ENCODE measurements around the gene RRP36. TPM values are rescaled to one million over a fixed set of nuclear protein-coding genes. Genes with fewer than 3 reads are reported as not detected.

RRP36 gene
- total and polyA plus RNA-seq, 9 of the 15 experiments (the other 6 are each of a cell fraction or from before 2014, with no cell fraction given), result 27.6 to 150 (median 114) TPM

DNA sequence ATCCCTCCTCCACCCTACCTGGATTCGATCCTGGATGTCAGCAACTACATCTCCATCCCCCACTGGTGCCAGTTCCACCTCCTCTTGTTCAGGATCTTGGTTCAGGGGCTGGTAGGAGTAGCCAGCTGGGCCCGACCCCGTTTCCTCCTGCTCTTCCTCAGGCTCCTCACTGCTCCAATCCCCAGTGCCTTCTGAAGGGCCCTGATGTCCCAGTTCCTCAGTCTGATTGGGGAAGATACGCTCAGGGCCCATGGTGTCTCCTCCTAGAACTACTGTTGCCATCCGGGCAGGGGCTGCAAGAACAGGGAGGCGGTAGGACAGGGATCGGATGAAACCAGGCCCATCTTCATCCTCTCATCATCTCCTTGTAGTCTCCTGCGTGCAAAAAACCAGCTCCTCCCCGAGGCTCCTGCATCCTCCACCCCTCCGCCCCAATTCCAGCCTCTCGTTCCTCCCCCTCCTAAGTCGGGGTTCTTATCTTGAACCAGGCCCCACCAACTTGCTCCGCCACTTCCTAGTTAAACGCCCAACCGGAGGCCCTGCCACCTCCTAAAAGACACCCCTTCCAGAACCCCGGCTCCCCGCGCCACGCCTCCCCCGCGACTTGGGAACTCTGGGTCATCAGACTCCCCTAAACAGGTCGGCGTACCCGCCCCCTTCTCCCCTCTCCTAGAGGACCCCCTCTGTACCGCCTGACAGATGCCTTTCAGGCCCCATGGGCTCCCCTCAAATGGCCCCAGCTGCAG, 8.2 kb upstream of the RRP36 start (continued):
- TF ChIP-seq FOXJ2 (tag; IDR thresholded peaks at IDR 0.05) (0 out of 2 replicates have a peak, but pooled peaks have one; percentile 45), KLF16 (IDR thresholded peaks at IDR 0.05) (no peak), XRCC4 (IDR thresholded peaks at IDR 0.05; ENCODE audit: extremely low read depth, insufficient read depth, insufficient read length) (no peak), ZNF384 (IDR thresholded peaks at IDR 0.05; ENCODE audit: low read depth, low read length) (no peak), PTRF (tag; IDR thresholded peaks at IDR 0.05) (no peak), KLF6 (CRISPR knock-in tag; IDR thresholded peaks at IDR 0.05; ENCODE audit: borderline replicate concordance) (no peak), CEBPB (tag; IDR thresholded peaks at IDR 0.05) (no peak), ZBTB8A (IDR thresholded peaks at IDR 0.05; ENCODE audit: partially characterized antibody) (no peak), ZNF778 (CRISPR knock-in tag; IDR thresholded peaks at IDR 0.05) (no peak), ZNF696 (CRISPR knock-in tag; conservative IDR thresholded peaks at IDR 0.05) (no peak), ZNF780A (CRISPR knock-in tag; IDR thresholded peaks at IDR 0.05) (no peak), KLF13 (tag; IDR thresholded peaks at IDR 0.05; ENCODE audit: borderline replicate concordance, low read depth) (peak; percentile 54; the same call in 1 of the 2 replicates), ZNF165 (CRISPR knock-in tag; IDR thresholded peaks at IDR 0.05; ENCODE audit: borderline replicate concordance) (no peak), ZFX (CRISPR knock-in tag; IDR thresholded peaks at IDR 0.05) (peak; percentile 72; the same call in 1 of the 2 replicates), CBFA2T2 (conservative IDR thresholded peaks at IDR 0.05) (no peak; the same call in 1 of the 2 replicates), KDM5B (IDR thresholded peaks at IDR 0.05; ENCODE audit: insufficient replicate concordance, low read depth, low read length) (no peak), LARP7 (IDR thresholded peaks at IDR 0.05) (peak; percentile 74; the same call in 1 of the 2 replicates)
- TF ChIP-seq, protein P1, sequence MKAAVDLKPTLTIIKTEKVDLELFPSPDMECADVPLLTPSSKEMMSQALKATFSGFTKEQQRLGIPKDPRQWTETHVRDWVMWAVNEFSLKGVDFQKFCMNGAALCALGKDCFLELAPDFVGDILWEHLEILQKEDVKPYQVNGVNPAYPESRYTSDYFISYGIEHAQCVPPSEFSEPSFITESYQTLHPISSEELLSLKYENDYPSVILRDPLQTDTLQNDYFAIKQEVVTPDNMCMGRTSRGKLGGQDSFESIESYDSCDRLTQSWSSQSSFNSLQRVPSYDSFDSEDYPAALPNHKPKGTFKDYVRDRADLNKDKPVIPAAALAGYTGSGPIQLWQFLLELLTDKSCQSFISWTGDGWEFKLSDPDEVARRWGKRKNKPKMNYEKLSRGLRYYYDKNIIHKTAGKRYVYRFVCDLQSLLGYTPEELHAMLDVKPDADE (conservative IDR thresholded peaks at IDR 0.05; ENCODE audit: control insufficient read depth, low read depth, low read length), result no peak
- TF ChIP-seq, protein P2, sequence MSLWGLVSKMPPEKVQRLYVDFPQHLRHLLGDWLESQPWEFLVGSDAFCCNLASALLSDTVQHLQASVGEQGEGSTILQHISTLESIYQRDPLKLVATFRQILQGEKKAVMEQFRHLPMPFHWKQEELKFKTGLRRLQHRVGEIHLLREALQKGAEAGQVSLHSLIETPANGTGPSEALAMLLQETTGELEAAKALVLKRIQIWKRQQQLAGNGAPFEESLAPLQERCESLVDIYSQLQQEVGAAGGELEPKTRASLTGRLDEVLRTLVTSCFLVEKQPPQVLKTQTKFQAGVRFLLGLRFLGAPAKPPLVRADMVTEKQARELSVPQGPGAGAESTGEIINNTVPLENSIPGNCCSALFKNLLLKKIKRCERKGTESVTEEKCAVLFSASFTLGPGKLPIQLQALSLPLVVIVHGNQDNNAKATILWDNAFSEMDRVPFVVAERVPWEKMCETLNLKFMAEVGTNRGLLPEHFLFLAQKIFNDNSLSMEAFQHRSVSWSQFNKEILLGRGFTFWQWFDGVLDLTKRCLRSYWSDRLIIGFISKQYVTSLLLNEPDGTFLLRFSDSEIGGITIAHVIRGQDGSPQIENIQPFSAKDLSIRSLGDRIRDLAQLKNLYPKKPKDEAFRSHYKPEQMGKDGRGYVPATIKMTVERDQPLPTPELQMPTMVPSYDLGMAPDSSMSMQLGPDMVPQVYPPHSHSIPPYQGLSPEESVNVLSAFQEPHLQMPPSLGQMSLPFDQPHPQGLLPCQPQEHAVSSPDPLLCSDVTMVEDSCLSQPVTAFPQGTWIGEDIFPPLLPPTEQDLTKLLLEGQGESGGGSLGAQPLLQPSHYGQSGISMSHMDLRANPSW (CRISPR knock-in tag; IDR thresholded peaks at IDR 0.05), result no peak
- TF ChIP-seq, protein P3, sequence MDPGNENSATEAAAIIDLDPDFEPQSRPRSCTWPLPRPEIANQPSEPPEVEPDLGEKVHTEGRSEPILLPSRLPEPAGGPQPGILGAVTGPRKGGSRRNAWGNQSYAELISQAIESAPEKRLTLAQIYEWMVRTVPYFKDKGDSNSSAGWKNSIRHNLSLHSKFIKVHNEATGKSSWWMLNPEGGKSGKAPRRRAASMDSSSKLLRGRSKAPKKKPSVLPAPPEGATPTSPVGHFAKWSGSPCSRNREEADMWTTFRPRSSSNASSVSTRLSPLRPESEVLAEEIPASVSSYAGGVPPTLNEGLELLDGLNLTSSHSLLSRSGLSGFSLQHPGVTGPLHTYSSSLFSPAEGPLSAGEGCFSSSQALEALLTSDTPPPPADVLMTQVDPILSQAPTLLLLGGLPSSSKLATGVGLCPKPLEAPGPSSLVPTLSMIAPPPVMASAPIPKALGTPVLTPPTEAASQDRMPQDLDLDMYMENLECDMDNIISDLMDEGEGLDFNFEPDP (CRISPR knock-in tag; IDR thresholded peaks at IDR 0.05), result no peak
- TF ChIP-seq, protein P4, sequence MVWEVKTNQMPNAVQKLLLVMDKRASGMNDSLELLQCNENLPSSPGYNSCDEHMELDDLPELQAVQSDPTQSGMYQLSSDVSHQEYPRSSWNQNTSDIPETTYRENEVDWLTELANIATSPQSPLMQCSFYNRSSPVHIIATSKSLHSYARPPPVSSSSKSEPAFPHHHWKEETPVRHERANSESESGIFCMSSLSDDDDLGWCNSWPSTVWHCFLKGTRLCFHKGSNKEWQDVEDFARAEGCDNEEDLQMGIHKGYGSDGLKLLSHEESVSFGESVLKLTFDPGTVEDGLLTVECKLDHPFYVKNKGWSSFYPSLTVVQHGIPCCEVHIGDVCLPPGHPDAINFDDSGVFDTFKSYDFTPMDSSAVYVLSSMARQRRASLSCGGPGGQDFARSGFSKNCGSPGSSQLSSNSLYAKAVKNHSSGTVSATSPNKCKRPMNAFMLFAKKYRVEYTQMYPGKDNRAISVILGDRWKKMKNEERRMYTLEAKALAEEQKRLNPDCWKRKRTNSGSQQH (CRISPR knock-in tag; IDR thresholded peaks at IDR 0.05), result no peak

Measured in K562 (cell line).